Activated T-helper 2 cell treated with anti-CD3 and anti-CD28 coated beads, Interferon-gamma antibody, Interleukin-2, Interleukin-4, amounts not matched to agents 10 μg/mL and 5 μg/mL and 100 μg/mL, durations not matched to agents 14 hours and 24 hours and 36 hours (primary cell): ENCODE measurements around the gene C12orf57. TPM values are rescaled to one million over a fixed set of nuclear protein-coding genes. Genes with fewer than 3 reads are reported as not detected.

Source experiments
- DNase-seq: peaks from one replicate; pipeline ENCODE4 v3.0.0; 2021; ENCODE audit warnings: low spot score
- H3K27ac Mint-ChIP-seq: one replicate; pipeline ENCODE4 v1.8.0; 2021; ENCODE audit warnings: mixed read lengths
- H3K27me3 Mint-ChIP-seq: one replicate; pipeline ENCODE4 v1.8.0; 2021; ENCODE audit warnings: low read depth, mixed read lengths
- H3K36me3 Mint-ChIP-seq: one replicate; pipeline ENCODE4 v1.8.0; 2021; ENCODE audit warnings: low read depth, mixed read lengths
- H3K4me1 Mint-ChIP-seq: one replicate; pipeline ENCODE4 v1.8.0; 2021; ENCODE audit warnings: low read depth, mixed read lengths
- H3K4me3 Mint-ChIP-seq: one replicate; pipeline ENCODE4 v1.8.0; 2021; ENCODE audit warnings: low read depth, mild to moderate bottlenecking, moderate library complexity, mixed read lengths
- H3K9me3 Mint-ChIP-seq: one replicate; pipeline ENCODE4 v1.8.0; 2021; ENCODE audit warnings: mixed read lengths
- intact Hi-C: fragments of 100-400 bp; cut with micrococcal nuclease; formaldehyde crosslinking; loops from one replicate; pipeline ENCODE4 v1.15.1; 2023
- total RNA-seq: library from RNA; stranded (reverse); gene quantifications from 2 replicates; pipeline ENCODE4 v1.2.3, GENCODE V29; 2022

The C12orf57 gene
- total RNA-seq, 1 donor from 2014 or later: 173 TPM

- peak overlapping the region; percentile 99 for H3K27ac Mint-ChIP-seq
- intact Hi-C loops: loop anchor here (10.0 kb wide), 1 partner anchor 1048 kb away; no protein-coding TSS in a partner anchor
- H3K27me3 Mint-ChIP-seq: no peaks in the 10 kb centered on the region
- H3K36me3 Mint-ChIP-seq: peaks cover 32% of the 10 kb centered on the region
- H3K4me1 Mint-ChIP-seq: peaks cover 64% of the 10 kb centered on the region
- H3K4me3 Mint-ChIP-seq: peak overlapping the region; percentile 84
- H3K9me3 Mint-ChIP-seq: no peaks in the 10 kb centered on the region
- DNase-seq: no peak
Observed at GRCh38 chr12:6946920-6947374, 3.1 kb downstream of the C12orf57 start.

GRCh38 chr12:6947615-6948014, 3.8 kb downstream of the C12orf57 start:
- peaks cover 62% of the 10 kb centered on the region for H3K4me1 Mint-ChIP-seq
- H3K9me3 Mint-ChIP-seq: no peaks in the 10 kb centered on the region
- H3K27me3 Mint-ChIP-seq: no peaks in the 10 kb centered on the region
- DNase-seq: no peak
- peak overlapping the region; percentile 47 for H3K4me3 Mint-ChIP-seq
- intact Hi-C loops: loop anchor here (10.0 kb wide), 1 partner anchor 1047 kb away; no protein-coding TSS in a partner anchor
- peak overlapping the region; percentile 69 for H3K27ac Mint-ChIP-seq
- peaks cover 33% of the 10 kb centered on the region for H3K36me3 Mint-ChIP-seq

- no peak for DNase-seq
- H3K4me1 Mint-ChIP-seq: peaks cover 65% of the 10 kb centered on the region
Observed at GRCh38 chr12:6948873-6949594, 5.2 kb downstream of the C12orf57 start.

GRCh38 chr12:6950401-6950801, 6.6 kb downstream of the C12orf57 start:
- no peak for DNase-seq
- H3K36me3 Mint-ChIP-seq: peaks cover 56% of the 10 kb centered on the region
- peak overlapping the region; percentile 94 for H3K4me3 Mint-ChIP-seq
- H3K27me3 Mint-ChIP-seq: no peaks in the 10 kb centered on the region
- peak overlapping the region; percentile 97 for H3K27ac Mint-ChIP-seq
- intact Hi-C loops: loop anchor here (5.0 kb wide), 1 partner anchor 418 kb away; the partner anchor contains the start of gene GAPDH
- H3K4me1 Mint-ChIP-seq: peaks cover 68% of the 10 kb centered on the region
- no peaks in the 10 kb centered on the region for H3K9me3 Mint-ChIP-seq

More at GRCh38 chr12:6948873-6949594, 5.2 kb downstream of the C12orf57 start:
- Mint-ChIP-seq H3K9me3 (no peaks in the 10 kb centered on the region), H3K36me3 (peaks cover 46% of the 10 kb centered on the region), H3K4me3 (peak overlapping the region; percentile 40), H3K27ac (peak overlapping the region; percentile 80), H3K27me3 (no peaks in the 10 kb centered on the region)
- intact Hi-C loops: loop anchor here (10.0 kb wide), 1 partner anchor 1046 kb away; no protein-coding TSS in a partner anchor

GRCh38 chr12:6950811-6951540, 7.2 kb downstream of the C12orf57 start, which contains the start of gene PTPN6:
PTPN6 (plus strand) TSS chr12:6951356; CDS start chr12:6951513, 157 bp downstream.
- Mint-ChIP-seq H3K4me3 (peak within 1 kb of the TSS; percentile 94), H3K27me3 (no peaks in the 10 kb centered on the region), H3K27ac (peak within 1 kb of the TSS; percentile 97), H3K4me1 (peaks cover 68% of the 10 kb centered on the region), H3K36me3 (peaks cover 61% of the 10 kb centered on the region), H3K9me3 (no peaks in the 10 kb centered on the region)
- DNase-seq: peak; percentile 53
- intact Hi-C loops: loop anchor here (5.0 kb wide), 1 partner anchor 419 kb away; the partner anchor contains the start of gene GAPDH

GRCh38 chr12:6951551-6952120, 7.8 kb downstream of the C12orf57 start:
- peaks cover 71% of the 10 kb centered on the region for H3K4me1 Mint-ChIP-seq
- intact Hi-C loops: loop anchor here (2.0 to 5.0 kb wide), 2 partner anchors 79 to 419 kb away; partner anchors contain the start of genes GAPDH and SPSB2
- peaks cover 67% of the 10 kb centered on the region for H3K36me3 Mint-ChIP-seq
- peak overlapping the region; percentile 94 for H3K4me3 Mint-ChIP-seq
- peak overlapping the region; percentile 97 for H3K27ac Mint-ChIP-seq
- H3K9me3 Mint-ChIP-seq: no peaks in the 10 kb centered on the region
- no peaks in the 10 kb centered on the region for H3K27me3 Mint-ChIP-seq
- no peak for DNase-seq

GRCh38 chr12:6952121-6952862, 8.5 kb downstream of the C12orf57 start:
- Mint-ChIP-seq H3K36me3 (peaks cover 69% of the 10 kb centered on the region), H3K4me3 (peak overlapping the region; percentile 94), H3K27ac (peak overlapping the region; percentile 97), H3K4me1 (peaks cover 72% of the 10 kb centered on the region), H3K9me3 (no peaks in the 10 kb centered on the region), H3K27me3 (no peaks in the 10 kb centered on the region)
- no peak for DNase-seq
- intact Hi-C loops: loop anchor here (2.0 to 5.0 kb wide), 2 partner anchors 79 to 420 kb away; partner anchors contain the start of genes GAPDH and SPSB2

GRCh38 chr12:6952863-6953441, 9.1 kb downstream of the C12orf57 start:
- DNase-seq: no peak
- H3K27me3 Mint-ChIP-seq: no peaks in the 10 kb centered on the region
- intact Hi-C loops: loop anchor here (1.0 to 5.0 kb wide), 4 partner anchors 8 to 421 kb away; partner anchors contain the start of genes C12orf57, GAPDH and SPSB2
- peak overlapping the region; percentile 97 for H3K27ac Mint-ChIP-seq
- H3K9me3 Mint-ChIP-seq: no peaks in the 10 kb centered on the region
- H3K4me3 Mint-ChIP-seq: peak overlapping the region; percentile 94
- H3K4me1 Mint-ChIP-seq: peaks cover 71% of the 10 kb centered on the region
- peaks cover 70% of the 10 kb centered on the region for H3K36me3 Mint-ChIP-seq

- peak overlapping the region; percentile 94 for H3K4me3 Mint-ChIP-seq
- H3K9me3 Mint-ChIP-seq: no peaks in the 10 kb centered on the region
- H3K4me1 Mint-ChIP-seq: peaks cover 74% of the 10 kb centered on the region
- intact Hi-C loops: loop anchor here (1.0 to 5.0 kb wide), 4 partner anchors 8 to 421 kb away; partner anchors contain the start of genes C12orf57, GAPDH and SPSB2
- no peaks in the 10 kb centered on the region for H3K27me3 Mint-ChIP-seq
- DNase-seq: peak; percentile 79
- peaks cover 77% of the 10 kb centered on the region for H3K36me3 Mint-ChIP-seq
- H3K27ac Mint-ChIP-seq: peak overlapping the region; percentile 97
Observed at GRCh38 chr12:6953442-6954315, 9.9 kb downstream of the C12orf57 start.

GRCh38 chr12:6954316-6955107, 10.7 kb downstream of the C12orf57 start:
- H3K27me3 Mint-ChIP-seq: no peaks in the 10 kb centered on the region
- H3K36me3 Mint-ChIP-seq: peaks cover 79% of the 10 kb centered on the region
- H3K4me3 Mint-ChIP-seq: peak overlapping the region; percentile 94
- no peak for DNase-seq
- H3K9me3 Mint-ChIP-seq: no peaks in the 10 kb centered on the region
- H3K4me1 Mint-ChIP-seq: peaks cover 75% of the 10 kb centered on the region
- peak overlapping the region; percentile 97 for H3K27ac Mint-ChIP-seq
- intact Hi-C loops: loop anchor here (5.0 kb wide), 1 partner anchor 422 kb away; the partner anchor contains the start of gene GAPDH
